ENCODE results near the gene CELF4.

The CELF4 gene

GRCh38 chr18:37544217-37544616 is 21.4 kb downstream of the CELF4 start:
- Histone ChIP-seq H3K27me3 (replicated peaks) (peaks cover 2% of the 10 kb centered on the region), H3K4me3 (ENCODE audit: low read depth, low read length) (no peak overlapping the region)
- in situ Hi-C loops (cut with HindIII; ENCODE audit: low pct_ligation_motif_present, low sequenced_read_pairs): no loop called here

DNA sequence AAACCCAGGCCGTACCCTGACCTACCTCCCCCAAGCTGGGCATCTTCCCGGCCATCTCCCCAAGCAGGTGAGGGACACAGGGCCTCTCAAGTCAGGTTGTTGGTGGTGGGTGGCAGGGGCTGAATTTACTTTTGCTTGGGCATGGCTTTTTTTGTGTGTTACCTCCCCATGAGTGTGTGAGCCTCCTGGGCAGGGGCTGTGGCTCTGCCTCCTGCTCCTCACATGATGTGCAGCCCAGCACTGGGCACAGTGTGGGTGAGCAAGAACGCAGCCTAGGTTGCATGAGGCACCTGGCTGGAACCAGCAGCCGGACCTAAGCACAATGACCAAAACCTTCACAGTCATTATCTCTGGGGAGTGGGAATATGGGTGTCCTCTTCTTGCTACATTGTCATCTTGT is 22.3 kb downstream of the CELF4 start:
- in situ Hi-C loops (cut with HindIII; ENCODE audit: low pct_ligation_motif_present, low sequenced_read_pairs): no loop called here
- Histone ChIP-seq H3K4me3 (ENCODE audit: low read depth, low read length) (no peak overlapping the region), H3K36me3 (replicated peaks) (no peaks in the 10 kb centered on the region), H3K27ac (no peak overlapping the region), H3K27me3 (replicated peaks) (peaks cover 6% of the 10 kb centered on the region)
- TF ChIP-seq CTCF (IDR thresholded peaks at IDR 0.05; ENCODE audit: low read depth, low read length, missing control alignments): no peak
- no peak for DNase-seq

More at GRCh38 chr18:37544217-37544616, 21.4 kb downstream of the CELF4 start:
- H3K36me3 ChIP-seq (replicated peaks): no peaks in the 10 kb centered on the region
- no peak overlapping the region for H3K27ac ChIP-seq
- DNase-seq: no peak
- TF ChIP-seq CTCF (IDR thresholded peaks at IDR 0.05; ENCODE audit: low read depth, low read length, missing control alignments): no peak

DNA sequence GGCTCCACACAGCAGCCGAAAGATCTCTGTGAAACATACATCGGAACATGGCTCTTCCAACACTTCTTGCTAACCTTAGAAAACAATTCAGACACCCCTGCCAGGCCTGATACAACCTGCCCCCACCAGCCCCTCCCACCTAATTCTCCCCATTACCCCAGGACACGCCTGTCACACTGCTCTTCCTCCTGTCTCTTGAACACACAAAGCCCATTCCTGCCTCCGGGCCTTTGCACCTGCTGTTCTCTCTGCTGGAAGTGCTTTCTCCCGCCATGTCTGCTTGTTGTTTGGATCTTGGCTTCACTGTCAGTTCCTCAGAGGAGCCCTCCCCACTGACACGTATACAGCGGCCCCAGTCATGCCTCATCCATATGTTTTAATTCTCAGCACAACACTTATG is 24.1 kb downstream of the CELF4 start:
- in situ Hi-C loops (cut with HindIII; ENCODE audit: low pct_ligation_motif_present, low sequenced_read_pairs): no loop called here
- Histone ChIP-seq H3K27ac (no peak overlapping the region), H3K27me3 (replicated peaks) (peaks cover 10% of the 10 kb centered on the region), H3K4me3 (ENCODE audit: low read depth, low read length) (no peak overlapping the region), H3K36me3 (replicated peaks) (no peaks in the 10 kb centered on the region)
- no peak for TF ChIP-seq CTCF (IDR thresholded peaks at IDR 0.05; ENCODE audit: low read depth, low read length, missing control alignments)
- no peak for DNase-seq

DNA sequence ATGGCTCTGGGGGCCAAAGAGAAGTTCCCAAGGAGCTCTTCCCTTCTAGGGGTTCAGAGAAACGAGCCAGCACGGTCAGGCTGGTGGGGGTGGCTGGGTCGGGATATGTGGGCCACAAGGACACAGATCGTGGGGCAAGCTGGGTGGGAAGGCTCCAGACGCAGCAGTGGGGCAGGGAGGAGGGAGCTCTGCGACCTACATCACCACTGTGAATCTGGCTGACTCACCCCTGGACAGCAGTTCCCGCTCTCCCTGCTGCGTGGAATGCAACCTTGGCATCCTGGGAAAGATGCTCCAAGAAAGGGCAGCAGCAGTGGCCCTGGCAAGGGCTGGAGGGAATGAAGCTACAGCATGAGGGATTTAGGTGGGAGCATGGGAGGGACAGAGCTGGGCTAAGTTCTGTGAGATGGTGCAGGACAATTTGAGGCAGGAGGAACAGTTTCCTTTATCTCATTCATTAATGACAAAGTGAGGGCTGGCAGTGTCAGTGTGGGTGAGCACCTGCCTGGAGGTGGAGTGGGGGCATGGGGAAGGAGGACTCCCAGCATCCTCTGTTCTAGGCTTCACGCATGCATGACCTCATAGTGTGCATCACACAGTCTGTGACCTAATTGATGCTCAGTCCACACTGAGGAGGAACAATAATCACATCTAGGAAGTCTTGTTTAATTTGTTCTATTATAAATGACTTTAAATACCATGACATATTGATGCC is 25.0 kb downstream of the CELF4 start:
- DNase-seq: no peak
- TF ChIP-seq CTCF (IDR thresholded peaks at IDR 0.05; ENCODE audit: low read depth, low read length, missing control alignments): no peak
- H3K27ac ChIP-seq: no peak overlapping the region
- peaks cover 10% of the 10 kb centered on the region for H3K27me3 ChIP-seq (replicated peaks)
- no peaks in the 10 kb centered on the region for H3K36me3 ChIP-seq (replicated peaks)
- in situ Hi-C loops (cut with HindIII; ENCODE audit: low pct_ligation_motif_present, low sequenced_read_pairs): no loop called here
- H3K4me3 ChIP-seq (ENCODE audit: low read depth, low read length): no peak overlapping the region

GRCh38 chr18:37539236-37539635 is 26.4 kb downstream of the CELF4 start:
- DNase-seq: no peak
- Histone ChIP-seq H3K27me3 (replicated peaks) (peaks cover 10% of the 10 kb centered on the region), H3K36me3 (replicated peaks) (no peaks in the 10 kb centered on the region), H3K27ac (no peak overlapping the region), H3K4me3 (ENCODE audit: low read depth, low read length) (no peak overlapping the region)
- TF ChIP-seq CTCF (IDR thresholded peaks at IDR 0.05; ENCODE audit: low read depth, low read length, missing control alignments): no peak
- in situ Hi-C loops (cut with HindIII; ENCODE audit: low pct_ligation_motif_present, low sequenced_read_pairs): no loop called here
